IPS DF 19.7 (cell line): Measurements from ENCODE around the gene HSD3B2.
"Not testable (repeated sequence)": the region's sequence is repeated elsewhere in the genome, so short reads cannot be mapped to it uniquely, and the experiment has no call there.

ENCODE experiments used
- DNase-seq: peaks from one replicate; pipeline ENCODE4 v3.0.0-alpha.2; 2013; ENCODE audit warnings: low read depth, low spot score

The HSD3B2 gene

DNA sequence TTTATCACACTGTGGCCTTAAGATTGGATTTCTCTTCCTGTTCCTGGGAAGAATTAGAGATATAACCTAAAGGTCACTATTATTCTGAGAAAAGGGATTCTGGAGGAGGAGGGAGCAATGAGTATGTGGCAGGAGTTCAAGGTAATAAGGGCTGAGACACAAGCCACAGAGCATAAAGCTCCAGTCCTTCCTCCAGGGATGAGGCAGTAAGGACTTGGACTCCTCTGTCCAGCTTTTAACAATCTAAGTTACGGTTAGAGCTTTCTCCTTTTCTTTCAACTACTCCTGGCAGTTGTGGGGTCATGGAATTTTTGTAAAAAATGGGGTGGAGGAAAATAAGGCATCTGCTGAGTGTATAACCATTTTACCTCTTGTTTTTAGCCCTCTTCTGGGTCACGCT, at the start of gene HSD3B2:
TSS of gene HSD3B2 (plus strand) at position 201 of the 400 bp plus-strand sequence. CDS start 270 bp downstream, outside the sequence.
- DNase-seq, result no peak

DNA sequence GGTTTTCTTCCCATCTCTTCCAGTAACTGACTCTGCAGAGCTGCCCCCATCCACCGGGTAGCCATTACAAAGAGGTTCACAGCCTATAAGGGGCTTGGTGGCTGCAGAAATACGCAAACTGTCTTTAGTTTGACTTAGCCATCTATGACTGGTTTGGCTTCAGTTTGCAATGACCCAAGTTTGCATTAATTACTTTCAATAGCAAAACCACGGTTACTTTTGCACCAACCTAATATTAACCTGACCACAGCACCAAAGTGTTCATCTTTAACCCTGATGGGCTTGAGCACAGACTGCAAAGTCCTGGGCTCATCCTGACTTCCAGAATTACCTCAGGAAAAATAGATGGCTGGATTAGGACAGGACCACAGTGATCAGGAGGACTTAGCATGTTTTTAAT, 48.5 kb upstream of the HSD3B2 start:
- DNase-seq, result no peak

DNA sequence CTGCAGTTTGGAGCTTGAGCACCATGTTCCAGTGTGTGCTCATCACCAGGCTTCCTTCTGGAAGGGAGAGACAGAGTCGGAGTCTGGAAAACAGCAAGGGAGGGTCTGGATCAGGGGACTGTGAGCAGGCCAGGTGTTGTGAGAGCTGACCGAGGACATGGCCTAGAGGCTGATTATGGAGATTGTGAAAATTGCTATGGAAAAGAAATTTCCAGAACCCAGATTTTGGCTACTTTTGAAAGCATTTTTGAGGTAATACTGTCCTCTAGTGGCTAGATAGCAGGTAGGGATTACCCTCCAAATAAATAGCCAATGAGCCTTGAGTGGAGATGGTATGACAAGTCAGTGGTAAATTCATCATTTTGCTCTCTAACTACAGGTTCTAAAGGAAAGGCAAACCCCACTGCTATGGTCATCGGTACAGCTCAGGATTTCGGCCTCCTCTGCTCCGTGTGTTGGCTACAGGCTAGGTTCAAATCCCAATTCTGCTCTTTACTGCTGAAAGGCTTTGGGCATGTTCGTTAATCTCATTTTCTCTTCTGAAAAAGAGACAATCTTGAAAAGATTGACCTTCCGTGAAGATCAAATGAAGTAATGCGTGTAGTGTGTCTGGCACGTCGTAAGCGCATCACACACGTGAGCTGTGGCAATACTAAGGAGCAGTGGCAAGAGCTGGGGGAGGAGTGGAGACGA, 47.4 kb upstream of the HSD3B2 start:
- no peak for DNase-seq

DNA sequence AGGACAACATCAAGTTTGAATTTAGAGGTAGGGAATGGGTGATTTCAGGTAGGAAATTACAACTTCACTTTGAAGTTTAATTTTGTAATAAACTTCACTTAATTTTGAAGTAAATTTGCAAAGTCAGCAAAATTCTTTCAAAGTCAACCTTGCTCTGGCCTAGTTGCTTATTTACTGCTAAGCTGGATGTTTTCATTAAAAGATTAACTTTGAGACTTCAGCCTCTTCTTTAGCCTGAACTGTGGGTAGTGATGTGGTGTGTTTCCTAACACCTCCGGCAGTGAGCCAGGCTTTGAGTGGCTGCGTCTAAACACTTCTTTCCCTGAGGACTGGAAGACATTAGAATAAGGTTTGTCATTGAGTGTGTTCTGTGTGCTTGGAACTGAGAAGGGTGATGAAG, 46.4 kb upstream of the HSD3B2 start, which contains the start of gene HAO2:
TSS of gene HAO2 (plus strand) at position 232 of the 400 bp plus-strand sequence. CDS start 12,301 bp downstream, outside the sequence.
- no peak for DNase-seq

DNA sequence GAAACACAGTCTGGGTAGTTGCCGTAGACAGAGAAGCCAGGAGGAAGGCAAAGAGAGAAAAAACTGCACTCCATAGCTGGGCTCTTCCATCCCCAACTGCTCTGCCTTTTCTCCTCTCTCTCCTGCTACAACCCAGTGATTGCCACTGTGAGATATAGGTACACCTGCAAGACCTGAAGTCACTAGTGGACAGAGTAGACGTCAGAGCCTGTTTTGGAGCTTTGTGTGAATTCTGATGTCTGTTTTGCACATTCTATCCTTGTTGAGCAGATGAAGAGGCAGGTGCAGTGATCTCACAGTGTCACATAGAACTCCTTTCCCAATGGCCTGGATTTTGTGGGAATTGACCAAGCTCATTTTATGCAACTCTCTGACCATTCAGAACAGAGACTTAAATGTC, 44.2 kb upstream of the HSD3B2 start:
- no peak for DNase-seq

DNA sequence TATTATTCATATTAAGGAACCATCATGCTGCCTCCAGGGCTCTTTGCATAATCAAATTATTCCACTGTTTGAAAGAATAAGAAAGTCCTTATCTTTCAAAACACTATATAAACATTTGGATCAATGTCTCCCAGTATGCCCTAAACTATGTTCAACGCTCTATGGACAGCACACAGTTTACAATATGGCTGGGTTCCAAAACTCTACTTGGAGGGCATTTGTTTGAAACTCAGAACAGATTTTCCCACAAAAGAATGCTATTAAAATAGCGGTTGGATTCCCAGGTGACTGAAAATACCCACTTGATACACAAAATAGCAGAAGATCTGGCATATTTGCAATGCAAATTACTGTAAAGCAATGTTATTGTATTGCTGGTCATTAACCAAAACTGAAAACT, 43.1 kb upstream of the HSD3B2 start:
- no peak for DNase-seq

DNA sequence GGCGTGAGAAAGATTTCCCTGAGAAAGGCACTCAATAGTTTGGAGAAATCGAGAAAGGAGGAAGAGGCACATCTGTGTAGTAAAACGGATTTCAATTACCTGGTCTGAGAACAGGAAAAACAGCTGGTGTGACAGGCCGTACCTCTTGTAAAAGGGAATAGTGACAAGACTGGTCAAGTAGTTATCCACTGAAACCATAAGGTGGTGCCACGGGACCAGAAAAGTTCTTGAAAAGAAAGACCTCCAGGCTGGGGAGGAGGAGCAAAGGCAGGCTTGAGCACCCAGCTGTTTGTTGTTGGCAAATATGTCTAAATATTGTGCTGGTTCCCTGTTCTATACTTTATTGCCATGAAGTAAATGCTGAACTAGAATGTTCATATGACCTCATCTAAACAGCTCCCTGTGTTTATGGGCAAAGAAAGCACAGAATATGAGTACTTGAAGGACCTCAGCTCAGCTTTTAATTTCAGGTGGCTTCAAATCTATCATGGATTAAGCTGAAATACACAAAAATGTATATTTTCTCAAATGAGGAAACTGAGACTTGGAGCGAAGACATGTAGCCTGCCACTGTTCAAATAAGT, 42.4 kb upstream of the HSD3B2 start:
- peak; percentile 56 for DNase-seq

DNA sequence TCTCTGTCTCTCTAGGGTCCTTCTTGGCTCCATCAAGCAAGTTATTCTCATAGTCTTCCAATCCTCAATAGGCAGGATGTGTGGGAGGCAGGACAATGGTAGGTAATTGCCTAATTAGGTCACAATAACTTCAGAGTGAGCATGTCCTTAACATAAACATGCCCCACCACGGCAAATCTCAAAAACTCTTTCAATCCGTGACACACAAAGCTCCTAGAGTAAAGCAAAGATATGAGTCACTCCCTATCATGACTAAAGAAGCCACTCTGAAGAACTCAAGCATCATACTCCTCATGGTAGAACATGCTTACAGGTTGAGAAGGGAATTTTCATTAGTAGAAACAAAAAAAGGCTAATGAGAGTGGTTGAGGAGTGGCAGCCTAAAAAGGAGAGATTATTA, 41.5 kb upstream of the HSD3B2 start:
- no peak for DNase-seq

DNA sequence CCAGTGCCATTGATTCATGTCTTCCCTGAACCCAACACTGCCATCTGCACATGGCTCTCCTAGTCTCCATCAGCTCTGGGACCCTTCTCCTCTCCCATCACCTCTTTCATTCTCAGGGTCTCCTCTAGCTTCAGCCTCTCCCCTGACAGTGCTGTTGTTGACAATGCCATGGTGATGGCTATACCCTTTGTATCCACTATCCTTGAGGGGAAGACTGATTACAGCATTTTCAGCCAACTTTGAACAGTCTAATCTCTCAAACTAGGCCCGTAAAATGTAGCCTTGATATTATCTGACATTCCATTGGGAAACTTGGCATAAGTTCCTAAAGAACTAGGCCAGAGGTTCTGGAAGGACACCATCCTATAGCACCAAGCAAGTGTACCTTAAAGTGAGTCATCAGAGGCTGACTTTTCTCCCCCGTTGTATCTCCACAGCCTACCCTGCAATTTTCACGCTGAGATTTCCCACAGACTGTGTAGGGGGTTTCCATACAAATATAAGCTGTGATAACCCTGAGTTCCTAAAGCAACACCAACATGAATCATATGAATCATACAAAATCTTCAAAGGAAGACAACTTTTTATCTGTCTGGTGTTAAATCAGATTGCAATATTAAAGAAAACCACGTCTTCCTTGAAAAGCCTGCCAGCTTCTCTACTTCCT, 40.6 kb upstream of the HSD3B2 start:
- no peak for DNase-seq

DNA sequence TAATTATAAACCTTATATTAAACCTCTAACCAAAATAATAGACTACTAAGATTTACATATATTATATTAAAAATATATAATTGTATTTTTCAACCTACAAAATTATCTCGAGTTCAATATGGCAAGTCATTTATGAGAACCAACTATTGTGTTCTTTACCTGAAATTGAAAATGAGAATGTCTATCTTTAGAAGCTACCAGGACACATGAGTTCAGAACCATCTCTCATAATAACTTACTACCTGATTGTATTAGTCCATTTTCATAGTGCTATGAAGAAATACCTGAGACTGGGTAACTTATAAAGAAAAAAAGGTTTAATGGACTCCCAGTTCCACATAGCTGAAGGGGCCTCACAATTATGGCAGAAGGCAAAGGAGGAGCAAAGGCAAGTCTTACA, 39.6 kb upstream of the HSD3B2 start:
- DNase-seq, result no peak

DNA sequence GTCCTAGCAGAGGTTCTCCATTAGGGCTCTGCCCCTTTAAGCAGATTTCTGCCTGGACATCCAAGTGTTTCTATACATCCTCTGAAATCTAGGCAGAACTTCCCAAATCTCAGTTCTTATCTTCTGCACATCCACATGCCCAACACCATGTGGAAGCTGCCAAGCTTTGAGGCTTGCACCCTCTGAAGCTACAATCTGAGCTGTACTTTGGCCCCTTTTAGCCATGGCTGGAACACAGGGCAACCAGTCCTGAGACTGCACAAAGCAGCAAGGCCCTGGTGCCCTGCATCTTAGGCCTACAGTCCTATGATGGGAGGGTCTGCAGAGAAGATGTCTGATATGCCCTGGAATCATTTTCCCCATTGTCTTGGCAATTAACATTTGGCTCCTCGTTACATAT, 38.4 kb upstream of the HSD3B2 start:
- no peak for DNase-seq

DNA sequence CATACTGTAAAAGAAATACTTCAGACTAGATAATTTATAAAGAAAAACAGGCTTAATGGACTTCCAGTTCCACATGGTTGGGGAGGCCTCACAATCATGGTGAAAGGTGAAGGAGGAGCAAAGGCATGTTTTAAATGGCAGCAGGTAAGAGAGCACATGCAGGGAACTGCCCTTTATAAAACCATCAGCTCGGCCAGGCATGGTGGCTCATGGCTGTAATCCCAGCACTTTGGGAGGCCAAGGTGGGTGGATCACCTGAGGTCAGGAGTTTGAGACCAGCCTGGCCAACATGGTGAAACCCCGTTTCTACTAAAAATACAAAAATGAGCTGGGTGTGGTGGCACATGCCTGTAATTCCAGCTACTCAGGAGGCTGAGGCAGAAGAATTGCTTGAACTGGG, 37.4 kb upstream of the HSD3B2 start:
- not testable (repeated sequence) for DNase-seq

DNA sequence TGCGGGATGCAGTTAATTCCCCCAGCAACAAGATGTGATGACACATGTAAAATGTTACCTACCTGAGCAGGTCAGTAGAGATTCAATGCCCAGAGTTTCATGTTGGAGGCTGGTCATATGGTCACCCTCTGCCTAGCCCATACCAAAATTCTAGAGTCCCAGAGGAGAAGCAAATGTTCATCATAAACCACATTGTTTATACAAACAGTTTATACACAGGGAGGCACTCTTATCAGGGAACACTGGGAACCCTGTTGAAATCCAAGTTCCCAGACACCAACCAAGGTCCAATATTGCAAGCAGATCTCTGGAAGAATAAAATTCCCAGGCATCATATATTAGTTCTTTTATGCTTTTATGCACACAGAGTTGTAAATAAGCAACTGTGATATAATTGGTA, 35.8 kb upstream of the HSD3B2 start:
- no peak for DNase-seq

DNA sequence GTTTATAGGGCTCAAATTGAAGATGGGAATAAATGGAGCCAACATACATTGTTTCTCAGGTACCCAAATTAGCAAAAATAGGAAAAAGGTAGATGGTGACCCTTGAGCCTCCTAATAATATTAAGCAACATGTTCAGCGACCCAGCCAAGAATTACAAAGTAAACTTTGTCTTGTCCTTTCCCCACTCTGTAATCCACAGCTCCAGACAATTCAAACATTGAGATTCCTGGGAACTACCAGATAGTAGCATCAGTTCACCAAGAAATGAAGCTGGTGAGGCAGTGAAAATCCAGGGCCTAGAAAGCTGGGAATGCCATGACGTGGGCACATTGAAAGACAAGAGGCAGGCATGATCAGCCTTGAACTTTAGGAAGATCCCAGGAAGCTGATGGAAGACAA, 34.6 kb upstream of the HSD3B2 start:
- no peak for DNase-seq

DNA sequence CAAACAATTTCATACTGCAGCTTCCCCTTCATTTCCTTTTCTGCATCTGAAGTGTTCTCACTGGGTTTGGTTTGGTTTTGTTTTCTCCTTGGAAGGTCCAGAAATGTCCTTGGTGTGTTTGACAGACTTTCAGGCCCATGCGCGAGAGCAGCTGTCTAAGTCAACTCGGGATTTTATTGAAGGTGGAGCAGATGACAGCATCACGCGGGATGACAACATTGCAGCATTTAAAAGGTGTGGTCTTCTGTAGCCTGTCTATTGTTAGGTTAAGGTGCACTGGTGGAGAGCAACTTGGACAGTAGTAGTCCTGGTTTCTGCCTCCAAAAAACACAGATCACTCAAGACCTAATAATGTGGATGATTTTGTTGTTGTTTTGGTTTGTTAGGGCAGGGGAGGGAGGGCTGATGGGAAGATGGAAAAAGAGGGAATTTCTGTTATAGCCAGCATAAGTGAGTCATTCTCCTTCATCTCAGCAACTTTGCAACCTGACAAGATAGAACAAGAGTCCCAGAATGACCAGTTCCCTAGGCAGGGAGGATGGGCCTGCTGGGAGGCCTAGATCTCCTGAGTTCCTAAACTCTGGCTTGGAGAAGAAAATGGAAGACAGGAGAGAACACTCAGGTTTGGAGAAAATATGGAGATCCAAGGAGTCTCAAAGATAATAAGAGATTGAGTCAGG, 33.8 kb upstream of the HSD3B2 start:
- no peak for DNase-seq

DNA sequence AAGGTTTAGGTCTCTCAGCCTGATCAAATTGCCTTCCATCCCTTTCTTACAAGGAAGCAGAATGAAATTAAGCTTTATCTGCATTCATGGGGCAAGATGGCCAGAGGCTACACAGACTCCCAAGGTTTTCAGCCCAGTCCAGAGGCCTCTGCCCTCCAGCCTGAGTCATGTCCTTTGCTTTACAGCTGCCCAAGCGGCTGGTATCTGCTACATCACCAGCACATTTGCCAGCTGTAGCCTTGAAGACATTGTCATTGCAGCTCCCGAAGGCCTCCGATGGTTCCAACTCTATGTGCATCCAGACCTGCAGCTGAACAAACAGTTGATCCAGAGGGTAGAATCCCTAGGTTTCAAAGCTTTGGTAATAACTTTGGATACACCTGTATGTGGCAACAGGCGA, 30.4 kb upstream of the HSD3B2 start:
- no peak for DNase-seq

DNA sequence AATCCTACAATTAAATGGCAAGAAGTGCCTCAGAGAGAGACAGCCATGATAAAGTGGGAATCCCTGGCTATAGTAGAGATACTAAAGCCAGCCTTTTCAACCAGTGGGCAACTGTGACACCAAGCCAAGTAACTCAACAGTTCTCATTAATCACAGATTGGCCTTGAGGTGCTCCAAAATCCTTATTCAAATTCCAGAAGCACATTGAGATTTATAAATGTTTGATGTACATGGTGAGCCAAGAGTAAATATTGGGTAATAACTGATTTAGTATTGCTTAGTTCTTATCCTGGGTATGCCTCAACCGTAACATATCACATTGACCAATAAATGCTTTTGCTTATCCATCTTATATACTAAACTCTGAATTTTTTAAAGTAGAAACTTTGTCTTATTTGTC, 29.3 kb upstream of the HSD3B2 start:
- DNase-seq, result no peak

DNA sequence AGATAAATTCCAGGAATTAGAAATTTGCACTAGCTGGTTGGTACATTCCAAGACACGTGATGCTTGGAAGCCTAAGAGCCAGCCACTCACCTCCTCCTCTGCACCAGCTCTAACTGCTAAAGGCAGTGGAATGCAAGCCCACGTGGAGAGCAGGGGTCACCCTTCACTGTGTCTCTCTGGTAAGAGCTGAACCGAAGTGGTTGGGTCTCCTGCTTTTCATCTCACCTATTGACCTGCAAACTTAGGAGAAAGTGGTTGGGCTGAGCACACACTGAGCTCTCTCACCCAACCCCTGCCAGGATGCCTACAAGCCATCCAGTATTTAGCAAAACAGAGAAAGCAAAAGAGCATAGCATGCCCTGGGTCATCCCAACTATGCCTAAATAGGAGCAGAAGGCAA, 27.1 kb upstream of the HSD3B2 start:
- peak; percentile 47 for DNase-seq

DNA sequence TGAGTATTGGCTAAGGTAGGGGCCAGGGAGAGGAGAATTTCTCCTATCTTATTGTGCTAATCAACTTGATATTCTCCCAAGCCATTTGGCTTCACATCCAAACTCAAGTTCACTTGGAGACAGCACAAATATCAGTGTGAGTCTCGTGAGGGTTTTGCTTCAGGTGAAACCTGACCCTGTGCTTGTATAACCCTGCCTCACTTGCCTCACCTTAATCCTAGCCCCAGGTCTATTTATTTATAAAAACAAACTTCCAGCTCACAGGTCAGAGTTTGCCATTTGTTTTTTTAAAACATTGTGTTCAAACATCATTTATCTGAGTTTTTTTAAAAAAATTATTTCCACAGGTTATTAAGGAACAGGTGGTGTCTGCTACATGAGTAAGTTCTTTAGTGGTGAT, 26.5 kb upstream of the HSD3B2 start:
- DNase-seq, result no peak

DNA sequence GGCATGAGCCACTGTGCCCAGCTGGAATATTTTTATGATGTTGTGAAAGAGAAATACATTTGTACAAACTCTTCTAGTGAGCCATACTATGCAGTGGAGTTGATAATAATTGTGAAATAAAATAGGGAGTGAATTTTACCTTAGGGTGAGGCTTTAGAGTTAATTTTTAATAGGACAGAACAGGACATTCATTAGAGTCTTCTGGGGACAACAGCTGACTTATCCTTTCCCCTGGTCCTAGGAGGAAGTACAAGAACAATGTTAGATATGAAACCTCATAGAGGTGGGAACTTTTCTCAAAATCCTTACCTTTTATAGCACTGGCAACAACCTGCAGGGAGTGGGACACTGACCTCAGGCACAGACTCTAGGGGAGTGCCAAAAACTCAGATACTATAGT, 24.4 kb upstream of the HSD3B2 start:
- DNase-seq, result no peak

DNA sequence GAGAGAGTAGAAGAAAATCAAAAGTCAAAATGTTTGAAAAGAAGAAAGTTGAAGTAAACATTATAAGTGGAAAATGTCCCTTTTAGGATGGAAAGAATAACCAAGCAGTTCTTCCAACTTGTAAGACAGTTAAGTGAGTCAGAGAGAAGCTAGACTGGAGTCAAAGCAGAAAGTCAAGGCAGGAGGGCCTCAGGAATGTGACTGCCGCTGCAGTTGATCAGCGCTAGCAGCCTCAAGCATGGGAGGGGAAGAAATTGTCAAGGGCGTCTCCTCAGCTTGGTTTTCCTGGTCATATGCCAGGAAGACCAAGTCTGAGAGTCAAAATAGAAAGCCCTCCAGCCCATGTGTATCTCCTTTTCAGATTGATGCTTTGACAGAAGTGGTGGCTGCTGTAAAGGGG, 23.2 kb upstream of the HSD3B2 start:
- DNase-seq, result no peak

DNA sequence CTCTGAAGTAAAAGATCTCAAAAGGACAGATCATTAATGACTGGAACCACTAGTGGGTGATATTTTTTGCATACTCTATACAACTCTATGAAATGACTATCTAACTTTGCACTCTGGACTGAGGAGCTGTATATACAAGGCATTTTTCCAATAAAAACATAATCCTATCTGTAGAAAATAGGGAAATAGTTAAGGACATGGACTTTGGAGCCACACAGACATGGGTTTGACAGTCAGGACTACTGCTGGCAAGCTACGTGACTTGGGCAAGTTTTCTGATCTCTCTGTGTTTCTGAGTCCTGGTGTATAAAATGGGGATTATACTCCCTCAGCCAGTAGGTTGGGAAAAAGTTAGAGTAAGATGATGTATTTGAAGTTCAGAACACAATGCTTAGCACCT, 20.9 kb upstream of the HSD3B2 start:
- DNase-seq, result no peak

DNA sequence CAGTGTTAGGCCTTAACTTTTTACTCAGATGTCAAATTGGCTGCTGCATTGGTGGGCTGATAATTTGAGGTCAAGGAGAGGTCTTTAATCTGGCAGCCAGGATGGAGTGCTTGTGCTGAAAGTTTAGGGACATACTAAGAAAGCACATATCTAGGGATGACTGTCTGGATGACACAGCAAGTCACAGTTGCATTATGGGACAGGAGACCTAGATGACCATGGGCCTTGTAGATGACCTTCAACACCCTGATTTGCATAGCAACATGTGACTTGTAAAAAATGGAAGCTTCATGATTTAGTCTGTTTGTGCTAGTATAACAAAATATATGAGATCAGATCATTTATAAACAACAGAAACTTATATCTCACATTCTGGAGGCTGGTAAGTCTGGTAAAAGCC, 18.0 kb upstream of the HSD3B2 start:
- DNase-seq, result no peak
